ENCODE measurements around the gene ZMYND11. TPM values are rescaled to one million over a fixed set of nuclear protein-coding genes. Genes with fewer than 3 reads are reported as not detected.

ZMYND11 gene
- total and polyA plus RNA-seq, 12 donors, result 26.6 to 95.4 (median 78.6) TPM

DNA sequence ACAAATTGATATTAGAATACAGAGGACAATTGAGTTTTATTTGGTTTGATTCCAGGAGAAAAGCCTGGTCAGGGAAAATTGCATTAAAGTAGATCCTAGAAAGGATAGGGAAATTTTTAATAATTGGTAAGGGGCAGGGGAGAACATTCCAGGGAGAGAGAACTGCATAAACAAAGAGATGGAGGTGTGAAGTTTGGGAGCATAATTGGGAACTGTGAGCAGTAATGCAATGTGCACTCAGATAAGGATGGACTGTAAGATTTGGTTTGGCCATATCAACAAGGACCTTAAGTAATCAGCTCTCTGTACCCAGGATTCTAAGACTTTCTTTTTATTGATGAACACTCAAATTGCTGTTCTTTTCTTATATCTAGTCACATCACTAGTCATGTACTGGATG lies 41.4 kb downstream of the ZMYND11 start:
- H3K27ac ChIP-seq, result no peak overlapping the region
- peaks cover 0 to 20% (median 3%) of the 10 kb centered on the region in 9 donors for H3K36me3 ChIP-seq
- intact Hi-C loops (cut with DNase I), result no loop called here
- TF ChIP-seq, protein P1, sequence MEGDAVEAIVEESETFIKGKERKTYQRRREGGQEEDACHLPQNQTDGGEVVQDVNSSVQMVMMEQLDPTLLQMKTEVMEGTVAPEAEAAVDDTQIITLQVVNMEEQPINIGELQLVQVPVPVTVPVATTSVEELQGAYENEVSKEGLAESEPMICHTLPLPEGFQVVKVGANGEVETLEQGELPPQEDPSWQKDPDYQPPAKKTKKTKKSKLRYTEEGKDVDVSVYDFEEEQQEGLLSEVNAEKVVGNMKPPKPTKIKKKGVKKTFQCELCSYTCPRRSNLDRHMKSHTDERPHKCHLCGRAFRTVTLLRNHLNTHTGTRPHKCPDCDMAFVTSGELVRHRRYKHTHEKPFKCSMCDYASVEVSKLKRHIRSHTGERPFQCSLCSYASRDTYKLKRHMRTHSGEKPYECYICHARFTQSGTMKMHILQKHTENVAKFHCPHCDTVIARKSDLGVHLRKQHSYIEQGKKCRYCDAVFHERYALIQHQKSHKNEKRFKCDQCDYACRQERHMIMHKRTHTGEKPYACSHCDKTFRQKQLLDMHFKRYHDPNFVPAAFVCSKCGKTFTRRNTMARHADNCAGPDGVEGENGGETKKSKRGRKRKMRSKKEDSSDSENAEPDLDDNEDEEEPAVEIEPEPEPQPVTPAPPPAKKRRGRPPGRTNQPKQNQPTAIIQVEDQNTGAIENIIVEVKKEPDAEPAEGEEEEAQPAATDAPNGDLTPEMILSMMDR (IDR thresholded peaks at IDR 0.05), result no peak
- H3K4me3 ChIP-seq, result no peak overlapping the region
- H3K4me1 ChIP-seq, result peaks cover 0 to 23% (median 8%) of the 10 kb centered on the region in 9 donors
- H3K27me3 ChIP-seq, result no peaks in the 10 kb centered on the region
- DNase-seq (no peak), ATAC-seq (no peak)
- H3K9me3 ChIP-seq, result peaks cover 0 to 12% (median 0%) of the 10 kb centered on the region in 11 donors

DNA sequence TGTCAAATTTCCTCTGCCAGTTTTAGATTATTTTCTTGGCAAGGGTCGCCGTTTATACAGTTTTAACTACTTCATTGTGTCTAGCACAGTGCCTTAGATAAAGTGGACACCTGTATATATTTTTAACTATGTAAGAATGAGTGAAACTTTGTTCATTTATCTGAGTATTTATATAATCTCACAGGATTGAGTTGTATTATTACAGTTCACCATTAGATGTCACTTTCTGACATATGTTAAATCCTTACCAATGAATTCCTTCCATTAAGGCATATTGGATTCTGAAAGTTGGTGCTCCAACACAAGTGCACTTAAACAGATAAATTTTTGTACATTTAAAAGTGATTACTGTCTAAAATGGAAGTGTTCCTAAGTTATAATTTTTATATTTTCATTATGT lies 43.0 kb downstream of the ZMYND11 start:
- WGBS, 2 donors, result 28 to 34% methylated on average over 2 of the region's 2 CpGs
- TF ChIP-seq, protein P1 (IDR thresholded peaks at IDR 0.05), result peak in 7 of 9 donors; percentile 30 to 65 (median 51)
- DNase-seq, result no peak
- Histone ChIP-seq H3K27ac (no peak overlapping the region), H3K27me3 (no peaks in the 10 kb centered on the region), H3K9me3 (peaks cover 0 to 2% (median 0%) of the 10 kb centered on the region in 11 donors), H3K4me1 (peaks cover 0 to 27% (median 8%) of the 10 kb centered on the region in 9 donors), H3K36me3 (peaks cover 0 to 35% (median 6%) of the 10 kb centered on the region in 9 donors), H3K4me3 (no peak overlapping the region)
- ATAC-seq, result peak in 1 of 8 donors; percentile 42
- intact Hi-C loops (cut with DNase I), result no loop called here

DNA sequence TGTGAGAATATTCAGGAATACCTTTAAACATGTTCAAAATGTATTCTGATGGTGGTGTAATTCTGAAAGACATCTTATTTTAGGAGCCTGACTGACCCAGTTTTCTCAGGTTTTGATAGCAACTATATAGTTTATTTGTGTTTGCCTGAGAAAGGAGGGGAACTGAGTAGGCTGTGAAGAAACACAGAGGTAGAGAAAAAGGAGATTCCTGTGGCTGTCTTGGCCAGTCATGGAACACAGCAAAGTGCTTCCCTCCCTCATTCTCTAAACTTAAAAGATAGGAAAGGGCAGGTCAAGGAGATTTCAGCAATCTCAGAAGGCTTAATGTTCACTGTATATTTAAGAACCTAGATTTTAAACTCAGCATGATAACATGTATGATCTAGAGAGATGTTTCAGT lies 43.5 kb downstream of the ZMYND11 start:
- Histone ChIP-seq H3K4me3 (no peak overlapping the region), H3K36me3 (peaks cover 0 to 40% (median 6%) of the 10 kb centered on the region in 9 donors), H3K27me3 (no peaks in the 10 kb centered on the region), H3K4me1 (peaks cover 0 to 23% (median 8%) of the 10 kb centered on the region in 9 donors), H3K27ac (no peak overlapping the region), H3K9me3 (peaks cover 0 to 7% (median 0%) of the 10 kb centered on the region in 11 donors)
- ATAC-seq (no peak), DNase-seq (no peak)
- intact Hi-C loops (cut with DNase I), result no loop called here
- TF ChIP-seq, protein P1 (IDR thresholded peaks at IDR 0.05), result no peak

DNA sequence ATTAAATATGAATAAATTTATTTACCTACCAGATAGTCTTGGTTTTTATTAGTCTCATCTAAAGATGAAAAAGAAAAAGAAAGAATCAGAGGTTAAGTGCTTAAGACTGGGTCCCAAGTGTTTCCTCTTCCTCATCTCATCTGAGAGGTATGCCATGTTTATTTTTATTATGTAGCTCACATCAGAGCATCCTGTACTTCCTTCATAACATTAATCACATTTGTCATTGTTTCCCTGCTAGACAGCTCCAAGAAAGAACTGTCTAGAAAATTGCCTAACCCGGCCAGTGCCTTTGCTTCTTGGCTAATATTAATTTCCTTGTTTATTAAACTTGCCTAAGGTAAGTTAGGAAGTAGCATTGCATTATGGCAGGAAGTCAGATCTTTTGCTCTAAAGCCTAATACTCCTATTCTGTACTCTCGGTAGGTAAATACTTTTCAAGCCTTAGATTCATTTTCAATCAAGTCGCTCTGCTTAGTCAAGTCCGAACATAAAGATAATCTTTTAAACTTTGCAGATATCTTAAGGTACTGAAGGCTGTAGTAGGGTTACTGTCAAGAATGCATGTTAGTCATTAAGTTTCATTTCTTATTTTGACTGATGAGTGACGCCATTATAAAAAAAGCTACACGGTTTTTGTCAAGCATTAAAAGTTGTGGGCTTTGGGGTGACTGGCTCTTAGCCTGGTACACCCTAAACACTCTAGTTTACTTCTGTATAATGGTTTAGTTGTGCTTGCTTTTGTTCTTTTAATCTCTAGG lies 47.4 kb downstream of the ZMYND11 start:
- peak in 2 of 8 donors; percentile 29 to 39 for ATAC-seq
- WGBS, 2 donors, result 82 to 87% methylated on average over 6 of the region's 6 CpGs

More for the DNA sequence above, 47.4 kb downstream of the ZMYND11 start:
- no peaks in the 10 kb centered on the region for H3K27me3 ChIP-seq
- peaks cover 0 to 18% (median 4%) of the 10 kb centered on the region in 11 donors for H3K9me3 ChIP-seq
- H3K4me3 ChIP-seq, result no peak overlapping the region
- H3K4me1 ChIP-seq, result peaks cover 0 to 18% (median 8%) of the 10 kb centered on the region in 9 donors
- intact Hi-C loops (cut with DNase I), result no loop called here
- peaks cover 0 to 56% (median 6%) of the 10 kb centered on the region in 9 donors for H3K36me3 ChIP-seq
- TF ChIP-seq, protein P1 (IDR thresholded peaks at IDR 0.05), result no peak
- H3K27ac ChIP-seq, result no peak overlapping the region
- no peak for DNase-seq

Measured in heart right ventricle (tissue), 16 donors.